Stimulated activated CD4-positive, alpha-beta T cell treated with anti-CD3 and anti-CD28 coated beads, Interleukin-1b, Interleukin-23, amount 100 ng/mL, for 1 hour (primary cell): Measurements from ENCODE around the gene HLA-E.
"Not testable (repeated sequence)": the region's sequence is repeated elsewhere in the genome, so short reads cannot be mapped to it uniquely, and the experiment has no call there.

Experiments used
- DNase-seq, 2 donors: peaks; one replicate each; pipeline ENCODE4 v3.0.0-alpha.2; 2020; ENCODE audit warnings: low read depth in 2 of 2

HLA-E gene

DNA sequence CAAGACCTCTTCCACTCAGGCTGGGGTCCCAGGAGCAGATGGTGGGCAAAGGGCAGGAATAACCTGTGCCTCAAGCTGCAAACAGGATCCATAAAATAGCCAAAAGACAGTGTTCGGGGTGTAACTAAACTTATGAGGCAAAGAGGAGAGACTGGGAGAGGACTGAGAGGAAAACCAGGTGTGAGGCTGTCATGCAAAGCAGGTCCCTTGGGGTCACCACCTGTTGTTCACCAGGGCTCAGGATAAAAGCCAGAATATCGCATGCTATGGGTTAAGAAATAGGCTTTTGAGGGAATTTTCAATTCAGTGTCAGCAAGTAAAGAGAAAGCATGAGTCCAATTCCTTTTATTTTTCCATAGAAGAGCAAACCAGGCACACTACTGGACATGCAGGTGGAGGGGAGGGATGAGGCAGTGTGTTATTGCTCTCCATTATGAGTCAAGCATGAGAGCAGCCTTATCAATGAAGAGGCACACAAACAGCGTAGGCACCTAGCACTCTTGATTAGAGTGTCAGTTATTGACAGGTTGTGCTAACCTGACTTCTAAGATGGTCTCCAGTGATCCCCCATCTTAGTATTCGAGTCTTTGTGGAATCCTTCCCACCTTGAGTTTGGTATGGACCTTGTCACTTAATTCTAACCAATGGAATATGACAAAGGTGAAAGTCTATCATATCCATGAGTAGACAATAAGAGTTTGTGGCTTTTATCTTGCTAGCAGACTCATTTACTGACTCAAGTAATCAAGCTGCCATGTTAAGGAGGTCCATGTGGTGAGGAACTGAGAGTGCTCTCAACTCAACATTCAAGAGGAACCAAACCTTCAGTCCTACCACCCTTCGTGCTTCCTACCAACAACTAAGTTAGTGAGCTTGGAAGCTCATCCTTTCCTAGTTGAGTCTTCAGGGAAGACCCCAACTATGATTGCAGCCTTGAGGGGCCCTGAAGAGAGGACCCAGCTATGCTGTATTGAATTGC lies 18.8 kb downstream of the HLA-E start:
- DNase-seq: no peak

DNA sequence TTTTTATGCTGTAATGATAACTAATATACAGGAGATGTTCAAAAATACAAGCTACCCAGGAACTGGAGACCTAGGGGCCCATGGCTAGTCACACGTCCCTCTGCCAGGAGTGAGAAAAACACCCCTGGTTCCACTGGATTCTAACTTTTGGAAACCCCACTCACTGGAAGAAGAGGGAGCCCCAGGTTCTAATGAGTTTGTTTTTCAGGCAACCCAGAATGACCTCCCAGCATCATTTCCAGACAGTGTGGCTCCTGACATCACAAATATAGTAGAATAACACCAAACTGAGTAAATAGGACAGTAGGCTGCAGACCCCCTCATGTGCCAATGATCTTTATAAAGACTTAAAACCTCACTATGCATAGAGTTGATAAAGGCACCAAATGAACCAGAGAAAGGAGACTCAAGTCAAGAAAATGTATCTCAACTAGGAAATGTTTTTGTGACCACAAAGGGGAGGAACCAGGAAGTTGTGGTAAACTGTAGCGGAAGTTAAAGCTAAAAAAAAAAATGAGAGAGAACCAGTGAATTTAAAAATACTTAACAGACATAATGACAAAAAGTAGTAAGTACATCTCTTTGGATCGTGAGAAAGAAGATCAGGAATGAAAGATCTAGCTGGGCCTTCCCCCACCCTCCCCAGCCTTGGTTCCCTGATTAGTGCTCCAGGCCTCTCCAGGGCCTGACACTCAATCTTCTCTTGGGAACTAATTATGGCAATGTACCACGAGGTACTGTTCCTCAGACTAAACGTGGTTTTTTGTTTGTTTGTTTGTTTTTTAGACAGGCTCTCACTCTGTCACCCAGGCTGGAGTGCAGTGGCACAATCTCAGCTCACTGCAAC lies 19.8 kb downstream of the HLA-E start:
- DNase-seq: no peak

DNA sequence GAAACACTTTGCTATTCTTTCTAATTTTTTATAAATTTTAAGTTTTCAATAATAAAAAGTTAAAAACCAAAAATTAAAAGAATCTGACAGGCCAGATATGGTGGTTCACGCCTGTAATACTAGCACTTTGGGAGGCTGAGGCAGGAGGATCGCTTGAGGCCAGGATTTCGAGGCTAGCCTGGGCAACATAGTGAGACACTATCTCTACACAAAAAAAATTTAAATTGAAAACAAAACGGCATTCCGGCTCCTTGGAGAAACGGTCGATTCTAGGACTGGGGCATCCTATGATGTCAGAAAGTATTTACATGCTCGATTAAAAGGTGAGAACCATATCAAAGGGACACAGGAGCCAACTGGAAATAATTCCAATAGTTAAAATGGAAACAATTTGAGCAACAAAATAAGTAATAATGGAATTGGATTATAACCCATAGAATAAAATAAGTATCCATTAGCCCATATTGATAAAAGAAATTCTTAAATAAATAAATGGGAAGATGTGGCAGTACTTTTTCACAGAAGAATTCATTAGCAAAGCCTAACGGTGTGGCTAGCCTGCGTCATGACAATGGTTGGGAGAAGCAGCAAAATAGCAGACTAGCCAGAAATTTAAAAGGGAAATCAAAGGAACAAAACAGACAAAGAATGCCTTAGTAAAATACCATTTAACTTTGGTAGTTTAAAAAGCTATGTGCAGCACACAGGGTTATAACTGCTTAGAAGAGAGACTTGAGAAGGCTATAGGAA lies 21.3 kb downstream of the HLA-E start:
- no peak for DNase-seq

DNA sequence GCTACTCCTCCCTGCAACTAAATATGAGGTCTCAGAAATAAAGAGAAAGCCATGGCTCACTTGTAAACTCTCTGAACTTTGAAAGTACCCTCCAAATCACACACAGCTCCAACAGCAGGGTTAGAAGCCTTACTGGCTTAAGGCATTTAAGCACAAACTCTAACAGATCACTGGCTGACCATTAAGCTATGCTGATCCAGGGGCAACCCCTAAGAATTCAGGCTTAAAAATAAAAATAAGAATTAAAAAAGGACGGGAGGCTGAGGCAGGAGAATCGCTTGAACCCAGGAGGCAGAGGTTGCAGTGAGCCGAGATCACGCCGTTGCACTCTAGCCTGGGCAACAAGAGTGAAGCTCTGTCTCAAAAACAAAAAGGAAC lies 21.8 kb downstream of the HLA-E start:
- DNase-seq: no peak

DNA sequence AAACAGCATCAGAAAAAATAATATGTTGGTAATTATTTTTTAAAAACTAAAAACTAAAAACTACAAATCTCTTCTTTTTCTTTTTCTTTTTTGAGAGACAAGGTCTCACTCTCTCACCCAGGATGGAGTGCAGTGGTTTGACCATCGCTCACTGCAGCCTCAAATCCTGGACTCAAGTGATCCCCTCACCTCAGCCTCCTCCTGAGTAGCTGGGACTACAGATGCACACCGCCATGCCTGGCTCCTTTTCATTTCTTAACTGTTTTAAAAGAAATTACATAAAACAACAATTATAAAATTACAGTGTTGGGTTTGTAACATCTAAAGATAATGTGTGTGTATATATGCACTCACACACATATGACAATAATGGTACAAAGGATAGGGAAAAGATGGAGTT lies 24.1 kb downstream of the HLA-E start:
- DNase-seq: no peak

DNA sequence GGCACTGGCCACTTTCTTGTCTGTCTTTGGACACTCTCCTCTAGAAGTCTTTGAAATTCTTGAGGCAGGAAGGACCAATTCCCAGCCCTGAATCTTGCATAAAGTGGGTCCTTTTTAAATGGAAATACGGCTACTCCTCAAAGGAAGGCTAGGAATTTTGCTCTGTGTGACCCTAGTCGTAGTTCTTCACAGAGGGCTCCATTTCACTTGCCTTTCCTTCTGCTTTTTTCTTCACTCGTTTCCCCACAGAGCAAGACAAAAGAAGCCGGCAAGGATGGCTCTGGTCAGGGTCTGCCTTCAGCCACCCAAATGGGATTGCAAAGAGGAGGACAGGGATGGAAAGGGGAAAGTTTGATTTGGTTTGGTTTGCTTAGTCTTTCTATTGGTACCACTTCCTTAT lies 25.8 kb downstream of the HLA-E start:
- no peak for DNase-seq

DNA sequence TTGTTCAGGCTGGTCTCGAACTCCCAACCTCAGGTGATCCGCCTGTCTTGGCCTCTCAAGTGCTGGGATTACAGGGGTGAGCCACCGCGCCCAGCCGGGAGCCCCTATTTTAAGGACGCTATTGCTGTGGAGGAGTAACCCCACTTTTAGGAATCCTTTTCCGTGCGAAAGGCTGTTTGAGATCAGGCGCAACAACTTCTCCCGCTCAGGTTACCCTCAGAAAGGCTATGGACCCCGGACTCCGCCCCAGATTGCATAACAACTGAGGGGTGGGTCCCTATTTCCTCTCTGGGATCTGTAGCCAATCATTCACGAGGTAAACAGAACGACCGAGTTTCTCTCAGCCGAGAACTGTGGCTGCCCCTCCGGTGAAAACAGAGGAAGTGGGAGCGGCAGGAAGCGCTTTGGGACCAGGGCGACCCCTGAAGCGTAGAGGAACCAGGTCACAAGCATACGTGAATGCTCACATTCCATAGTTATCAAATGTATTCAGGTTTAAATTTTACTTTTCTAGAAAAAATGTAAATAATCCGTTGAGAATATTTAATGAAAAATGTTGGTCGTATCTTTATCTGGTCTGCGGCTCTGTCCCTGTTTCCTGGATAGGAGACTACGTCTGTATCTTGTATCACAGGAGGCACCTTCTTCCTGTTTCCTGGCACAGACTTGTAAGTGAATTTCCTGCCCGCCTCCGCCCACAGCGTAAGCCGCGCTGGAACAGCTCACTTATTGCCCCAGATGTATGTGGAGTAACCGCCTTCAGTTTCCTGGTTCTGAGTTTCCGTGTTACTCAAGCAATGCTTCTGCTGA lies 26.8 kb downstream of the HLA-E start:
- DNase-seq: peak; percentile 66 to 74

DNA sequence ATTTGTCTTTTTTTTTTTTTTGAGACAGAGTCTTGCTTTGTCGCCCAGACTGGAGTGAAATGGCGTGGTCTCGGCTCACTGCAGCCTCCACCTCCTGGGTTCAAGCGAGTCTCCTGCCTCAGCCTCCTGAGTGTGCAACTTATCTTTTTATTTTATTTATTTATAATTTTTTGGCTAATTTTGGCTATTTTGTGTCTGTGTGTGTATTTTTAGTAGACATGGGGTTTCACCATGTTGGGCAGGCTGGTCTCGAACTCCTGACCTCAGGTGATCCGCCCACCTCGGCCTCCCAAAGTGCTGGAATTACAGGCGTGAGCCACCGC lies 27.4 kb downstream of the HLA-E start:
- not testable (repeated sequence) for DNase-seq

DNA sequence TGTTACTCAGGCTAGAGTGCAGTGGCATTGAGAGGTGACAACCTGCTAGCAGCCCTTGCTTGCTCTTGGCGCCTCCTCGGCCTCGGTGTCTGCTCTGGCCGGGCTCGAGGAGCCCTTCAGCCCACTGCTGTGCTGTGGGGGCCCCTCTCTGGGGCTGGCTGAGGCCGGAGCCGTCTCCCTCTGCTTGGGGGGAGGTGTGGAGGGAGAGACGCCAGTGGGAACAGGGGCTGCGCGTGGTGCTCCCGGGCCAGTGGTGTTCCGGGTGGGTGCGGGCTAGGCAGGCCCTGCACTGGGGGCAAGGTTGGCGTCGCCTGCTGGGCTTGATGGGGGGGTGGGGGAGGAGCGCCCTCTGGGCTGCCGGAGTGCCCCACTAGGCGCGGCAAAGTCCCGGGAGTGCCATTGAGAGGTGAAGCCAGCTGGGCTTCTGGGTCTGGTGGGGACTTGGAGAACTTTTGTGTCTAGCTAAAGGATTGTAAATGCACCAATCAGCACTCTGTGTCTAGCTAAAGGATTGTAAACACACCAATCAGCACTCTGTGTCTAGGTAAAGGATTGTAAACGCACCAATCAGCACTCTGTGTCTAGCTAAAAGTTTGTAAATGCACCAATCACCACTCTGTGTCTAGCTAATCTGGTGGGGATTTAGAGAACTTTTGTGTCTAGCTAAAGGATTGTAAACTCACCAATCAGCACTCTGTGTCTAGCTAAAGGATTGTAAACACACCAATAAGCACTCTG lies 28.6 kb downstream of the HLA-E start:
- DNase-seq: not testable (repeated sequence)

DNA sequence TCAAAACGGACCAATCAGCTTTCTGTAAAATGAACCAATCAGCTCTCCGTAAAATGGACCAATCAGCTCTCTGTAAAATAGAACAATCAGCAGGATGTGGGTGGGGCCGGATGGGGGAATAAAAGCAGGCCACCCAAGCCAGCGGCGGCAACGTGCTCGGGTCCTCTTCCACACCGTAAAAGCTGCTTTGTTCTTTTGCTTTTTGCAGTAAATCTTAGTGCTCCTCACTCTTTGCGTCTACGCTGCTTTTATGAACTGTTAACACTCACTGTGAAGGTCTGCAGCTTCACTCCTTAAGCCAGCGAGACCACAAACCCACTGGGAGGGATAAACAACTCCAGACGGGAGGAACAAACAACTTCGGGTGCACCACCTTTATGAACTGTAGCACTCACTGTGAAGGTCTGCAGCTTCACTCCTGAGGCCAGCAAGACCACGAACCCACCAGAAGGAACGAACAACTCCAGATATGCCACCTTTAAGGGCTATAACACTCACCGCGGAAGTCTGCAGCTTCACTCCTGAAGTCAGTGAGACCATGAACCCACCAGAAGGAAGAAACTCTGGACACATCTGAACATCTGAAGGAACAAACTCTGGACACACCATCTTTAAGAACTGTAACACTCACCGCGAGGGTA lies 29.3 kb downstream of the HLA-E start:
- DNase-seq: not testable (repeated sequence)

DNA sequence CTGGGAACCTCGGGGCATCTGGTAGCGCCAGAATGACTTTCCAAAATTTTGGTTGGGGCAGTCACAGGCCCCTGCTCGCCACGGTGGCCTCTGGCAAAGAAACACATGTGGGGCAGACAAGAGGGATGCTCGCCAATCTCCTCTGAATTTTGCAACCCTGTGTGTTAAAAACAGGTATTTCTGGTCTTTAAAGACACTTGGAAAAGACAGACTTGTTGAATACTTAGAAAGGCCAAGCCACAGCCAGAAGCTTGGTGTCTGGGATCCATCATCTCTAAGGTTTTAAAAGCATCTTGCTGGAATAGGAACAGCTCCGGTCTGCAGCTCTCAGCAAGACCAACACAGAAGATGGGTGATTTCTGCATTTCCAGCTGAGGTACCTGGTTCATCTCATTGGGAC lies 31.2 kb downstream of the HLA-E start:
- DNase-seq: no peak

DNA sequence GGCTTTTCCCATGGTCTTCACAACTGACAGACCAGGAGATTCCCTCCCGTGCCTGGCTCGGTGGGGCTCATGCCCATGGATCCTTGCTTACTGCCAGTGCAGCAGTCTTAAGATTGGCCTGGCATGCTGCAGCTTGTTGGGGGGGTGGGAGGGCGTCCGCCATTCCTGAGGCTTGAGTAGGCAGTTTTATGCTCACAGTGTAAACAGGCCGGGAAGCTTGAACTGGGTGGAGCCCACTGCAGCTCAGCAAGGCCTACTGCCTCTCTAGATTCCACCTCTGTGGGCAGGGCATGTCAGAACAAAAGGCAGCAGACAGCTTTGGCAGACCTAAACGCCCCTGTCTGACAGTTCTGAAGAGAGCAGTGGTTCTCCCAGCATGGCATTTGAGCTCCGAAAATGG lies 31.8 kb downstream of the HLA-E start:
- not testable (repeated sequence) for DNase-seq

DNA sequence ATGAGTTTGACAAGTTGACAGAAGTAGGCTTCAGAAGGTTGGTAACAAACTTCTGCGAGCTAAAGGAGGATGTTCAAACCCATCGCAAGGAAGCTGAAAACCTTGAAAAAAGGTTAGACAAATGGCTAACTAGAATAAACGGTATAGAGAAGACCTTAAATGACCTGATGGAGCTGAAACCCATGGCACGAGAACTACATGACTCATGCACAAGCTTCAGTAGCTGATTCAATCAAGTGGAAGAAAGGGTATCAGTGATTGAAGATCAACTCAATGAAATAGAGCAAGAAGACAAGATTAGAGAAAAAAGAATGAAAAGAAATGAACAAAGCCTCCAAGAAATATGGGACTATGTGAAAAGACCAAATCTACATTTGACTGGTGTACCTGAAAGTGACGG lies 32.6 kb downstream of the HLA-E start:
- not testable (repeated sequence) for DNase-seq

DNA sequence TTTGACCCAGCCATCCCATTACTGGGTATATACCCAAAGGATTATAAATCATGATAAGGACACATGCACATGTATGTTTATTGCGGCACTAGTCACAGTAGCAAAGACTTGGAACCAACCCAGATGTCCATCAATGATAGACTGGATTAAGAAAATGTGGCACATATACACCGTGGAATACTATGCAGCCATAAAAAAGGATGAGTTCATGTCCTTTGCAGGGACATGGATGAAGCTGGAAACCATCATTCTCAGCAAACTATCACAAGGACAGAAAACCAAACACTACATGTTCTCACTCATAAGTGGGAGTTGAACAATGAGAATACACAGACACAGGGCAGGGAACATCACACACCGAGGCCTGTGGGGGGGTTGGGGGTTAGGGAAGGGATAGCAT lies 37.1 kb downstream of the HLA-E start:
- not testable (repeated sequence) for DNase-seq

DNA sequence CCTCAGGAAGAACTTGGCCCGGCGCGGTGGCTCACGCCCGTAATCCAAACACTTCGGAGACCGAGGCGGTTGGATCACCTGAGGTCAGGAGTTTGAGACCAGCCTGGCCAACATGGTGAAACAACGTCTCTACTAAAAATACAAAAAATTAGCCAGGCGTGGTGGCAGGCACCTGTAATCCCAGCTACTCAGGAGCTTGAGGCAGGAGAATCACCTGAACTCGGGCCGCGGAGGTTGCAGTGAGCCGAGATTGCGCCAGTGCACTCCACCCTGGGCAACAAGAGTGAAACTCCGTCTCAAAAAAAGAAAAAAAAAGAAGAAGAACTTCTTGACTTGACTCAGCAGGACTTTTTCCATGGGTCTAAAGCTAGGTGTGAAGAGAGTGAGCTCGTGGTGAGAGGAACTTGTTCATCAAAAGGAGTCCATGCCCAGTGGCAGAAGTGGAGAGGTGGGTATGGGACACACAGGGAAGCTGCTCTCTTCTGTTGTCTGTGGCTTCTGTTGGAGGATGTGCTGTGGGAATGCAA lies 40.1 kb downstream of the HLA-E start:
- DNase-seq: peak in 1 of 2 donors; percentile 33

DNA sequence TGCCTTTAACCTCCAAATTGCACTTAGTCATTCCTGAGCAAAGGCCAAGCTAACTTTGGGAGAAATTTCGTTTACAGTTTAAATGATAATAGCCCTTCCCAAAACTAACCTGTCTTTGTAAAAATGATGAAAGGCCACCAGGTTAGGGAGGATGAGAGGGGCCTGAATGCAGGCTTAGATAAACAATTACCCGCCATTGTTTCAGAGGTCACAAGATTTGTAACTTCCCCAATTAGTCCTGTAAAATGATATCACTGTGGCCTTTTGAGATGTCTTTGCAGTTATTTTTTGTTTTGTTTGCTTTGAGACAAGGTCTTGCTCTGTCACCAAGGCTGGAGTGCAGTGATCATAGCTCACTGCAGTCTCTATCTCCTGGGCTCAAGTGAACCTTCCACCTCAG lies 40.7 kb downstream of the HLA-E start:
- no peak for DNase-seq

DNA sequence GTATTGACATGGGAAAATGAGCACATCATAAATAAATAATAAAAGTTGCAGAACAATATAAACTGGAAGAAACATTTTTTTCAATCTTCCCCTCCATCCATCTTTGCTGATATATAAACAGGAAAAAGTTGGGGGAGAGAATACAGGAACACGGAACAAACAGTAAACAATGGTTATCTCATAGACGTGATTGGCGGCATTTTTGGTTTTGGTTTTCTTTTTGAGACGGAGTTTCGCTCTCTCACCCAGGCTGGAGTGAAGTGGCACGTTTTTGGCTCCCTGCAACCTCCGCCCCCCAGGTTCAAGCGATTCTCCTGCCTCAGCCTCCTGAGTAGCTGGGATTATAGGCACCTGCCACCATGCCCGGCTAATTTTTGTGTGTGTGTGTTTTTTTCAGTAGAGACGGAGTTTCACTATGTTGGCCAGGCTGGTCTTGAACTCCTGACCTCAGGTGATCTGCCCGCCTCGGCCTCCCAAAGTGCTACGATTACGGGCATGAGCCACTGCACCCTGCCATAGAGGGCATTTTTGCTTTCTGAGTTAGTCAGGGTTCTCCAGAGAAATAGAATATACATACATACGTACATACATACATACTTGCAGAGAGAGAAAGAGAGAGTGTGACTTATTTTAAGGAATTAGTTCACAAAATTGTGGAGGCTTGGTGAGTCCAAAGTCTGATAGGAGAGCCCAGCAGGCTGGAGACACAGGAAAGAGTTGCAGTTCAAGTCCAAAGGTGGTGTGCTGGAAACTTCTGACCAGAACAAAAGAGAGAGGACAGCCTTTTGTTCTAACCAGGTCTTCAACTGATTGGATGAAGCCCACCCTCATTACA lies 44.4 kb downstream of the HLA-E start:
- DNase-seq: no peak

DNA sequence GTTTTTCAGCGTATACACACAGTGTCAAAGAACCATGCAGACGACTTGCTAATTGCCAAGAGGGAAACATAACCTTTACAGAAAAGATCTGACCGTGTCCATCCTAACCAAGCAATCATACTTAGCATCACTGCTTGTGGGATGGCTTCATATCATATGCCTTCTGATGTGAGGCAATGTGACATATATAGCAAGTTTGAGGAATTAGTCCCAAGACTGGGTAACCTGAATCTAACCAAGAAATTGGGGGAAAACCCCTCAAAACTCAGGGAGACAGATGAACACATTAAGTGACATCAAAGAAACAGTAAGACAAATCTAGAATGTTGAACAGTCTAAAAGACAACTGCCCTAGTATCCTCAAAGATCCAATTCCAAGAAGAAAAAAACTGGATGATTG lies 48.6 kb downstream of the HLA-E start:
- DNase-seq: no peak
